Left lung (tissue), 10 donors: ENCODE measurements around the gene DLGAP3. TPM values are rescaled to one million over a fixed set of nuclear protein-coding genes. Genes with fewer than 3 reads are reported as not detected.

Experiments
- ATAC-seq: fragments of 200-7000 bp; cut with Tn5 transposase; one replicate; pipeline ENCODE4 v1.9.1; 2020; ENCODE audit warnings: moderate library complexity
- DNase-seq, 4 donors: peaks; one replicate each; pipeline ENCODE4 v3.0.0-alpha.2; 2013 to 2020
- H3K27ac ChIP-seq, 2 donors: fragments of 200-600 bp; sonication (generic) in 1 of 2; one replicate each; pipeline versions ENCODE4 v1.5.0 to v1.8.0; 2020 to 2021
- H3K27me3 ChIP-seq, 2 donors: fragments of 200-600 bp; sonication (generic) in 1 of 2; one replicate each; pipeline versions ENCODE4 v1.5.0 to v1.8.0; 2020 to 2021
- H3K36me3 ChIP-seq, 2 donors: fragments of 200-600 bp; sonication (generic) in 1 of 2; one replicate each; pipeline versions ENCODE4 v1.5.0 to v1.8.0; 2020 to 2021
- H3K4me1 ChIP-seq, 2 donors: fragments of 200-600 bp; one replicate each; pipeline ENCODE4 v1.8.0; 2021
- H3K4me3 ChIP-seq, 2 donors: fragments of 200-600 bp; sonication (generic) in 1 of 2; one replicate each; pipeline versions ENCODE4 v1.5.0 to v1.8.0; 2020 to 2021; ENCODE audit warnings: mild to moderate bottlenecking in 1 of 2
- H3K9me3 ChIP-seq, 2 donors: fragments of 200-600 bp; sonication (generic) in 1 of 2; one replicate each; pipeline versions ENCODE4 v1.5.0 to v1.8.0; 2020 to 2021
- CTCF ChIP-seq, 2 donors: fragments of 200-600 bp; sonication (generic) in 1 of 2; IDR thresholded peaks; one replicate each; pipeline versions ENCODE4 v1.5.0 to v1.8.0; 2021; ENCODE audit warnings: antibody characterized with exemption in 2 of 2
- intact Hi-C, 2 donors: fragments of 100-400 bp; cut with DNase I; formaldehyde crosslinking; loops; one replicate each; pipeline versions ENCODE4 v1.11.2 to v1.14.2; 2022
- polyA plus RNA-seq, 6 donors: library from polyadenylated mRNA; unstranded; fragments of 120-200 nt; gene quantifications; one replicate each; pipeline ENCODE4 v1.2.1, GENCODE V29; 2013; ENCODE audit not compliant: insufficient read length in 6 of 6
- total RNA-seq, 2 donors: library from RNA; stranded (reverse); fragmentation: NEBNext Ultra II Directional; extraction: Animal tissue kit (Norgen Biotek cat#: 25700); gene quantifications; one replicate each; pipeline ENCODE4 v1.2.1, GENCODE V29; 2021
- donor health status: DM: no; HTN: yes; CAD: no.
- donor health status: DM: no; HTN: no; CAD: no.

DLGAP3 gene
- total and polyA plus RNA-seq, 8 donors: 0.11 to 0.46 (median 0.13) TPM

DNA sequence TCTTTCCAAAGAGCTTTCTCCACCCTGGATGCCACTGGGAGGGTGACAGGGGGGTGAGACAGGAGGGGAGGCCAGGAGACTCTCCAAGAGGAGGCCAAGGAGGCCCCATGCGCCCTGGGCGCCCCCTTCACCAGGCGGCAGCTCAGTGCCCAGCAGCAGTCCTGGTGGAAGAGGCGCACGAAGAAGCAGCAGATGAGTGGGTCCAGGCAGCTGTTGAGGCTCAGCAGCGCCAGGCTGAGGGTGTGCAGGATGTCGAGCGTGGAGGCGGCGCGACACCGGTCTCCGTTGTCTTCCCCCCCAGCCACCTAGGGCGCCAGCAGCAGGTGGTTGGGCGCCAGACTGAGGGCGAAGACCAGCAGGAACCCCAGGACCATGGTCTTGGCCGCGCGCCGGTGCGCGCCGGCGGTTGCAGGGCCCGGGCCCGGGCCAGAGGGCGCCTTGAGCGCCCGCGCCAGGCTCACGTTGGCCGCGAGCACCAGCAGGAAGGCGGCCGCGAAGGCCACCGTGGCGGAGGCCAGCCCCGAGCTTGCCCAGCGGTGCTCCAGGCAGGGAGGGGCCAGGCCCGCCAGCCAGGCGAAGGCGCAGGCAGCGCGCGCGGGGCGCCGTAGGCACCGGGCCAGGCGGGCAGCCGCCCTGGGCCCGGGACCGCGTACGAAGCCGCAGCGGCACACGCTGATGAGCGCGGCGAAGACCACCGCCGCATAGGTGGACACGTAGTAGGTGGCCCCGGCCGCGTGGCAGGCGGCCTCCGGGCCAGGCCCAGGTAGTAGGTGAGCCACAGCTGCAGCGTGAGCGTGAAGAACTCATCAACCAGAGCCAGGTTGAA, 47.1 kb upstream of the DLGAP3 start:
- H3K27me3 ChIP-seq: no peaks in the 10 kb centered on the region
- H3K4me1 ChIP-seq: no peaks in the 10 kb centered on the region
- H3K4me3 ChIP-seq: no peak overlapping the region
- H3K27ac ChIP-seq: no peak overlapping the region
- peaks cover 0 to 18% of the 10 kb centered on the region in 2 donors for H3K36me3 ChIP-seq
- ATAC-seq (no peak), DNase-seq (no peak)
- intact Hi-C loops: no loop called here
- H3K9me3 ChIP-seq: no peaks in the 10 kb centered on the region
- TF ChIP-seq CTCF (IDR thresholded peaks at IDR 0.05): no peak

DNA sequence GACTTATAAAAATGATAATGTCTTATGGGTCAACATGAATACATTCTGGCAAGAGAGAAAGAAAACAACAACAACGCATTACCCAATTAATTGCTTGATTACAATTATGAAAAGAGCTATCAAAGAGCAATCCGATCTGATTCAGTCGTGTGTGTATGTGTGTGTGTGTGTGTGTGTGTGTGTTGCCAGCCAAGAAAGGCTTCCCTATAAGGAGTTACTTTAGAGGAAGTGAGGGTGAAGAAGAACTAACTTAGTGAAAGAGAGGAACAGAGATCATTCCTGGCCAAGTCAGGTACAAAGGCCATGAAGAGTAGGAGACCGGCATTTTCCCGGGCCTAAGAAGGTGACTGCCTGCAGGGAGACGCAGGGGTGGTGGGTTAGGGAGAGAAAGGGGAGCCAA, 46.3 kb upstream of the DLGAP3 start:
- H3K27me3 ChIP-seq: no peaks in the 10 kb centered on the region
- H3K36me3 ChIP-seq: peaks cover 0 to 15% of the 10 kb centered on the region in 2 donors
- no peak overlapping the region for H3K27ac ChIP-seq
- no peak for DNase-seq
- H3K4me3 ChIP-seq: no peak overlapping the region
- H3K9me3 ChIP-seq: no peaks in the 10 kb centered on the region
- intact Hi-C loops: no loop called here
- no peak for ATAC-seq
- no peaks in the 10 kb centered on the region for H3K4me1 ChIP-seq
- TF ChIP-seq CTCF (IDR thresholded peaks at IDR 0.05): no peak

DNA sequence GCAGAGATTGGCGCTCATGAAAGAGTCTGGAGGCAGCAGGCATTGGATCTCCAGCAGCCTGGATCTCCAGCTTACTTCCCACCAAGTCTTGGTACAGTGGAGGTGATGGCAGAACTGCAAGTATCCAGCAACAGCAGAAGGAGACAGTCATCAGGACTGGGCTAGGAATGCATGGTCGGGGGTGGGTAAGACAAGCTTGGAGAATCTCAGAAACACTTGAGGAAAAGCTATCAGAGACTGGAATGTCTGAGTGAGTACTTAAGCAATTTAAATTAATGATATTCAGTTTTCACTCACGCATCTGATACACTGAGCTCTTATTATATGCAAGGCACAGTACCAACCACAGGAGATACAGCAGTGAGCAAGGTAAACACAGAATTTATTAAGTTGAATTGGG, 45.9 kb upstream of the DLGAP3 start:
- Histone ChIP-seq H3K27me3 (no peaks in the 10 kb centered on the region), H3K9me3 (no peaks in the 10 kb centered on the region), H3K4me3 (no peak overlapping the region), H3K36me3 (peaks cover 0 to 15% of the 10 kb centered on the region in 2 donors), H3K4me1 (no peaks in the 10 kb centered on the region), H3K27ac (no peak overlapping the region)
- intact Hi-C loops: no loop called here
- ATAC-seq (no peak), DNase-seq (no peak)
- no peak for TF ChIP-seq CTCF (IDR thresholded peaks at IDR 0.05)

DNA sequence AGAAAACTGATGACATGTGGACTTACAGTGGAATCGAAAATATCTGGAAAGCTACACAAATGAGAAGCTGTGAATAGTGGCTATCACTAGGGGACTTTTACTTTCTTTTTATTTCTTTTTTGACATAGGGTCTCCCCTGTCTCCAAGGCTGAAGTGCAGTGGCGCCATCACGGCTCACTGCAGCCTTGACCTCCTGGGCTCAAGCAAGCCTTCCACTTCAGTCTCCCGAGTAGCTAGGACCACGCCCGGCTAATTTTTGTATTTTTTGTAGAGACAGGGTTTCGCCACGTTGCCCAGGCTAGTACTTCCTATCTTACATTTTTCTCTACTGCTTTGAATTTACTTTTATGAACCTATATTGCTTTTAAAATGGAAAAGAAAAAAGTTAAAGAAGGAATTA, 45.2 kb upstream of the DLGAP3 start:
- Histone ChIP-seq H3K36me3 (peaks cover 0 to 15% of the 10 kb centered on the region in 2 donors), H3K27ac (no peak overlapping the region), H3K4me3 (no peak overlapping the region), H3K4me1 (no peaks in the 10 kb centered on the region), H3K9me3 (no peaks in the 10 kb centered on the region), H3K27me3 (no peaks in the 10 kb centered on the region)
- TF ChIP-seq CTCF (IDR thresholded peaks at IDR 0.05): no peak
- intact Hi-C loops: no loop called here
- DNase-seq: no peak
- no peak for ATAC-seq

DNA sequence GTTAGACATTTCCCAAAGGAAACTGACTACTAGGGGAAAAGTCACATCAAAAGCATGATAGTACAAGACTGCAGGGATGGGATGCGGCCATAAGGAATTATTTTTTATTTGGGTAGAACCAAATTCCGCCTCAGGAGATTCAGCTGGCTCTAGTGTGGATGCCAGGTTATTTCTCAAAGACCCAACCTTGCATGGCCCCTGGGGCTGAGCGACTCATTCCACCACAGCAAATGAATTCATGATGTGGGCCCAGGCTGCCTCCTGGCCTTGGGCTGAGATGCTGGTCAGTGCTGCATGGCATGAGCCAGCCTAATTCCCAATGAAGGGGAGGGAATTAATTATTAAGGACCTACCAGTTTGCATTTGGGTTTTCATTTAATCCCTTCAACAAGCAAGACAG, 43.9 kb upstream of the DLGAP3 start:
- peaks cover 0 to 2% of the 10 kb centered on the region in 2 donors for H3K9me3 ChIP-seq
- H3K36me3 ChIP-seq: peaks cover 0 to 15% of the 10 kb centered on the region in 2 donors
- H3K4me1 ChIP-seq: no peaks in the 10 kb centered on the region
- TF ChIP-seq CTCF (IDR thresholded peaks at IDR 0.05): no peak
- H3K27me3 ChIP-seq: no peaks in the 10 kb centered on the region
- DNase-seq (no peak), ATAC-seq (no peak)
- intact Hi-C loops: no loop called here
- no peak overlapping the region for H3K27ac ChIP-seq
- H3K4me3 ChIP-seq: no peak overlapping the region
